Bronchial epithelial cell (primary cell): ENCODE results near the gene SLC23A2. TPM values are rescaled to one million over a fixed set of nuclear protein-coding genes. Genes with fewer than 3 reads are reported as not detected.

Experiments
- DNase-seq: peaks from one replicate; pipeline ENCODE4 v3.0.0-alpha.2; 2010; ENCODE audit warnings: low read depth
- FAIRE-seq: peaks from 2 replicates; lab custom pipeline; 2011; peaks lifted over from hg19 to GRCh38; lab: Jason Lieb, UNC
- H3K27me3 ChIP-seq: 2 replicates; pipeline ENCODE4 v1.5.1; 2011; ENCODE audit warnings: low read length; ENCODE audit not compliant: control insufficient read depth, insufficient read depth
- H3K36me3 ChIP-seq: 2 replicates; pipeline ENCODE4 v1.5.1; 2011; ENCODE audit warnings: low read length; ENCODE audit not compliant: control insufficient read depth, insufficient read depth
- H3K4me3 ChIP-seq: 2 replicates; pipeline ENCODE4 v1.5.1; 2011; ENCODE audit warnings: mild to moderate bottlenecking, low read depth, low read length, control low read depth
- total RNA-seq: library from RNA; depleted of rRNA; stranded (reverse); fragments of >200 nt; gene quantifications from 2 replicates; pipeline ENCODE4 v1.2.1, GENCODE V29; 2014
- TF ChIP-seq, protein P1 (sequence below): IDR thresholded peaks from 2 replicates; pipeline ENCODE4 v1.5.1; 2011; ENCODE audit warnings: mild to moderate bottlenecking, moderate library complexity, low read length, control low read depth, inconsistent platforms; ENCODE audit not compliant: insufficient read depth, severe bottlenecking

Gene SLC23A2
- total RNA-seq, 1 donor from 2014 or later: 7.6 TPM

DNA sequence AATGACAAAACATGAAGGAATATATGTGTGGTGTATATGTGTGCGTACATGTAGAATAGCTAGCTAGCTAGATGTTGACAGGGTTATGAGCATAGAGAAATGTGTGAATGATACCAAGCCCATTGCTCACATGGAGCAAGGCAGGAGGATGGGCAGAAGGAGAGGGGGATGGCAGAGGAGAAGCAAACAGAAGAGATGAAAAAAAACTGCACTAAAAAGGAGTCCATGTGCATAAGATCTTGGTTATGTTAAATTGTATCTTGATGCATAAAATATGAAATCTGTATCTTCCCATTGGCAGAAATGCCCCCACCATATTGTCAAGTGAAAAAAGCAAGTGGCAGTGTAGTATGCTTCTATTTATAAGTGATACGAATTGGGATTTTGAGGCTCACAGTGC lies 154.5 kb downstream of the SLC23A2 start:
- Histone ChIP-seq H3K27me3 (no peaks in the 10 kb centered on the region), H3K4me3 (no peak overlapping the region), H3K36me3 (no peaks in the 10 kb centered on the region)
- DNase-seq: no peak
- TF ChIP-seq, protein P1, sequence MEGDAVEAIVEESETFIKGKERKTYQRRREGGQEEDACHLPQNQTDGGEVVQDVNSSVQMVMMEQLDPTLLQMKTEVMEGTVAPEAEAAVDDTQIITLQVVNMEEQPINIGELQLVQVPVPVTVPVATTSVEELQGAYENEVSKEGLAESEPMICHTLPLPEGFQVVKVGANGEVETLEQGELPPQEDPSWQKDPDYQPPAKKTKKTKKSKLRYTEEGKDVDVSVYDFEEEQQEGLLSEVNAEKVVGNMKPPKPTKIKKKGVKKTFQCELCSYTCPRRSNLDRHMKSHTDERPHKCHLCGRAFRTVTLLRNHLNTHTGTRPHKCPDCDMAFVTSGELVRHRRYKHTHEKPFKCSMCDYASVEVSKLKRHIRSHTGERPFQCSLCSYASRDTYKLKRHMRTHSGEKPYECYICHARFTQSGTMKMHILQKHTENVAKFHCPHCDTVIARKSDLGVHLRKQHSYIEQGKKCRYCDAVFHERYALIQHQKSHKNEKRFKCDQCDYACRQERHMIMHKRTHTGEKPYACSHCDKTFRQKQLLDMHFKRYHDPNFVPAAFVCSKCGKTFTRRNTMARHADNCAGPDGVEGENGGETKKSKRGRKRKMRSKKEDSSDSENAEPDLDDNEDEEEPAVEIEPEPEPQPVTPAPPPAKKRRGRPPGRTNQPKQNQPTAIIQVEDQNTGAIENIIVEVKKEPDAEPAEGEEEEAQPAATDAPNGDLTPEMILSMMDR: no peak
- FAIRE-seq: no peak

GRCh38 chr20:4844751-4845465 lies 156.4 kb downstream of the SLC23A2 start:
- FAIRE-seq (no peak), DNase-seq (no peak)
- H3K27me3 ChIP-seq: no peaks in the 10 kb centered on the region
- no peaks in the 10 kb centered on the region for H3K36me3 ChIP-seq
- TF ChIP-seq, protein P1: no peak
- no peak overlapping the region for H3K4me3 ChIP-seq

- Histone ChIP-seq H3K27me3 (no peaks in the 10 kb centered on the region), H3K36me3 (no peaks in the 10 kb centered on the region), H3K4me3 (no peak overlapping the region)
- FAIRE-seq: no peak
- TF ChIP-seq, protein P1: no peak
- DNase-seq: no peak
Observed at GRCh38 chr20:4844325-4844724, 157.0 kb downstream of the SLC23A2 start.

- no peak for FAIRE-seq
- TF ChIP-seq, protein P1: no peak
Observed at GRCh38 chr20:4840801-4841200, 160.5 kb downstream of the SLC23A2 start.

DNA sequence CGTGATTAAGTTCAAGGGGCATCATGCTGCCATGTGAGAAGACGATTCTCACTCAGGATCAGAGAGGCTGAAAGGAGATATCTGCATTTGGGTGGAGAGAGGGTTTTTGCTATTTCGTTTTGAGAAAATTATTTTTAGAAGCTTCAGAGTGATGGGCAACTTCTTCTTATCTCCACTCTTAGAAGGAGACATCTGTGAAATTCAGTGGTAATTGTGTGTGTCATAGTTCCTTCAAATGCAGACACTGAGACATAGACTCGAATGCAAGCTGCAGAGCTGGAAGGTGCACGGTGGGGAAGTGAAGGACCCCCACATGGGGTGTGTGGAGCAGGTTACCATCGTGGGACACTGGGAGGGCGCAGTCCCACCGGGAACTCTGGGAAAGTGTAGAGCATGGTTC lies 162.8 kb downstream of the SLC23A2 start:
- Histone ChIP-seq H3K27me3 (no peaks in the 10 kb centered on the region), H3K36me3 (no peaks in the 10 kb centered on the region), H3K4me3 (no peak overlapping the region)
- TF ChIP-seq, protein P1: no peak
- DNase-seq: no peak
- FAIRE-seq: no peak

More at GRCh38 chr20:4840801-4841200, 160.5 kb downstream of the SLC23A2 start:
- DNase-seq: no peak
- Histone ChIP-seq H3K36me3 (no peaks in the 10 kb centered on the region), H3K4me3 (no peak overlapping the region), H3K27me3 (no peaks in the 10 kb centered on the region)

DNA sequence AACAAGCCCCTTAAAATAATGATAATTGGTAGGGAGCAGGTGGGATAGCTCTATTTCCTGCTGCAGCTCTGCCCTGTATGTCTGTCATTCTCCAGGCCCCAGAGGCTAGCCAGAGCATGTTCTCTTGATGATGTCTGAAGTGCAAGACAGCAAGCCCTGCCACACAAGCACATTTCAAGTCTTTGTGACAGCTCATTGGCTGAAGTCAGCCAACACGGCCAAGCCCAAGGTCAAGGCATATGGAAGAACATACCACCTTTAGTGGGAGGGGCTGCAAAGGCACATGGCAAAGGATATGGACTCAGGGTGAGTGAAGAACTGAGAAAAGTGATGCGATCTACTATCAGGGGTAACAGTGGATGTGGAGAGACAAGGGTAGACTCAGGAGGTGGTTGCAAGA lies 163.6 kb downstream of the SLC23A2 start:
- Histone ChIP-seq H3K4me3 (no peak overlapping the region), H3K27me3 (no peaks in the 10 kb centered on the region), H3K36me3 (no peaks in the 10 kb centered on the region)
- FAIRE-seq (peak; percentile 96), DNase-seq (peak; percentile 33)
- TF ChIP-seq, protein P1: no peak
